HepG2 (cell line): ENCODE data around the gene ARPC1A. TPM values are rescaled to one million over a fixed set of nuclear protein-coding genes. Genes with fewer than 3 reads are reported as not detected.
A peak's percentile ranks its signal among the peaks of the same experiment; 100 is the strongest.

Experiments
- ATM ChIP-seq: fragments of 450-650 bp; IDR thresholded peaks from 2 replicates; pipeline ENCODE4 v1.7.1; 2017; ENCODE audit warnings: mild to moderate bottlenecking, borderline replicate concordance
- DPF2 ChIP-seq: sonication (generic); formaldehyde crosslinking; IDR thresholded peaks from 2 replicates; pipeline ENCODE4 v1.4.0; 2020; ENCODE audit warnings: mild to moderate bottlenecking, low read depth, missing genetic modification reagents, borderline replicate concordance
- GTF2F1 ChIP-seq: fragments of 150-350 bp; IDR thresholded peaks from 2 replicates; pipeline ENCODE4 v1.6.1; 2014; ENCODE audit warnings: low read length
- KDM4B ChIP-seq: sonication (generic); formaldehyde crosslinking; IDR thresholded peaks from 2 replicates; pipeline ENCODE4 v1.4.0; 2020; ENCODE audit warnings: missing genetic modification reagents
- PHF20 ChIP-seq: sonication (generic); formaldehyde crosslinking; IDR thresholded peaks from 2 replicates; pipeline ENCODE4 v1.5.0; 2020; ENCODE audit warnings: mild to moderate bottlenecking, missing genetic modification reagents
- REXO4 ChIP-seq: sonication (generic); formaldehyde crosslinking; IDR thresholded peaks from 2 replicates; pipeline ENCODE4 v1.8.0; 2022; ENCODE audit warnings: missing genetic modification reagents, mild to moderate bottlenecking, borderline replicate concordance
- RORA ChIP-seq: sonication (generic); formaldehyde crosslinking; IDR thresholded peaks from 2 replicates; pipeline ENCODE4 v1.5.0; 2020; ENCODE audit warnings: mild to moderate bottlenecking, missing genetic modification reagents, moderate library complexity
- SCMH1 ChIP-seq: sonication (generic); formaldehyde crosslinking; IDR thresholded peaks from 2 replicates; pipeline ENCODE4 v1.9.0; 2021; ENCODE audit warnings: missing genetic modification reagents, mild to moderate bottlenecking, borderline replicate concordance
- ZNF343 ChIP-seq: sonication (generic); formaldehyde crosslinking; IDR thresholded peaks from 2 replicates; pipeline ENCODE4 v1.4.0; 2020; ENCODE audit warnings: mild to moderate bottlenecking, missing genetic modification reagents
- ZNF558 ChIP-seq: sonication (generic); formaldehyde crosslinking; IDR thresholded peaks from 2 replicates; pipeline ENCODE4 v1.9.0; 2022; ENCODE audit warnings: mild to moderate bottlenecking, missing genetic modification reagents, borderline replicate concordance
- ZNF614 ChIP-seq: IDR thresholded peaks from 2 replicates; pipeline ENCODE4 v1.6.1; 2018; ENCODE audit warnings: missing biosample characterization, missing genetic modification reagents, inconsistent platforms, borderline replicate concordance
- polyA plus RNA-seq, 8 experiments: library from polyadenylated mRNA; depleted of rRNA in 3 of 8; stranded (reverse) in 7 of 8; unstranded in 1 of 8; fragments of >200 nt; fragmentation: Illumina TruSeq in 4 of 8; extraction: Trizol in 4 of 8; gene quantifications; 2 replicates each; pipeline versions ENCODE4 v1.2.1 to v1.2.3, GENCODE V29; 2011 to 2016; ENCODE audit warnings: low read depth in 4 of 8, missing spikeins in 1 of 8, mixed read lengths in 1 of 8; ENCODE audit not compliant: insufficient read depth in 1 of 8
- total RNA-seq, 5 experiments: library from RNA; depleted of rRNA; stranded (reverse); fragments of >200 nt; fragmentation: Illumina TruSeq; extraction: Trizol; gene quantifications; 2 replicates each; pipeline ENCODE4 v1.2.3, GENCODE V29; 2016; ENCODE audit warnings: low read depth in 1 of 5
- TF ChIP-seq, protein P1 (sequence below): sonication (generic); formaldehyde crosslinking; conservative IDR thresholded peaks from 2 replicates; pipeline ENCODE4 v1.8.0; 2022; ENCODE audit warnings: low read depth, missing genetic modification reagents
- TF ChIP-seq, protein P2 (sequence below): IDR thresholded peaks from 2 replicates; pipeline ENCODE4 v1.6.1; 2016; ENCODE audit warnings: missing compliant biosample characterization, missing genetic modification reagents, borderline replicate concordance
- TF ChIP-seq, protein P3 (sequence below): sonication (generic); formaldehyde crosslinking; IDR thresholded peaks from 2 replicates; pipeline ENCODE4 v1.4.0; 2020; ENCODE audit warnings: missing genetic modification reagents, borderline replicate concordance
- TF ChIP-seq, protein P4 (sequence below): sonication (generic); formaldehyde crosslinking; IDR thresholded peaks from 2 replicates; pipeline ENCODE4 v1.8.1; 2023; ENCODE audit warnings: mild to moderate bottlenecking, missing genetic modification reagents
- TF ChIP-seq, protein P5 (sequence below): sonication (generic); formaldehyde crosslinking; conservative IDR thresholded peaks from 2 replicates; pipeline ENCODE4 v1.5.0; 2020; ENCODE audit warnings: missing genetic modification reagents
- TF ChIP-seq, protein P6 (sequence below): sonication (generic); formaldehyde crosslinking; IDR thresholded peaks from 2 replicates; pipeline ENCODE4 v1.5.1; 2020; ENCODE audit warnings: missing genetic modification reagents, mild to moderate bottlenecking, borderline replicate concordance

ARPC1A gene
- total and polyA plus RNA-seq, 2 of the 13 experiments (the other 11 are each of a cell fraction or from before 2014, with no cell fraction given), result 44.3 to 88.5 TPM

DNA sequence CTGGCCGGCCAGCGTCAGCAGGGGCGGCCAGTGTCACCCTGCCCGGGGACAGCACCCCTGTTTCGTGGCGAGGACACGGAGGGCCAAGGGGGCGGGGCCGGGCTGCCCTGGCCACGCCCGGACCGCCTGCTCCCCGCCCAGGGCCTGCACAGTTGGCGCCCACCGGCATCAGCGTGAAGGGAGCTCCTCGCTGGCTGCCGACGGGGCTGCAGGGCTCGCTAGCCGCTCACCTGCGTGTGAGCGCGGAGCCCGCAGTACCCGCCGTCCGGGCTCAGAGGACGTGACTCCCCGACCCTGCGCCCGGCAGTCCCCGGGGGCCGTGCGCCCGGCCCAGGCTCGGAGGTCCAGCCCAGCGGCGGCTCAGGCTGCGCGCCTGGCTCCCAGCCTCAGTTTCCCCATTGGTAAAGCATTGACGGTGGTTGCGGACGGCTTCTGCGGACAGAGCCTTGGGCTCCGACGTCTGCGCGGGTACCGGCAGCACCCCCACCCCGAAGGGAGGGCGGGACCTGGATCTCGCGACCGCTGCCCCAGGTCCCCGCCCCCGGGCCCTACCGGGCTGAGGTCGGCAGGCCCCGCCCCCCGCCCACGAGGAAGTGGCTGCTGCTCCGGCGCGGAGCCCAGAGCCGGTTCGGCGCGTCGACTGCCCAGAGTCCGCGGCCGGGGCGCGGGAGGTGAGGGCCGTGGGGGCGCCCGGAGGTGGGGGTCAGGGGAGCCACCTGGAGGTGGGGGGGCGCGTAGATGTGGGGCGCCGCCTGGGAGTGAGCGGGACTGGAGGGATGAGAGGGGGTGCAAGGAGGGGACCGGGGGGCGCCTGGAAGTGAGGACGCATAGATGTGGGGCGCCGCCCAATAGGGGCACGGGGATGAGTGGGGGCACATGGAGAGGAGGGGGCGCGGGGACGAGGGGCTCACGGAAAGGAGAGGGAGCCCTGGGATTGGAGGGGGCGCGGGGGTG, 48.7 kb downstream of the ARPC1A start, which contains the start of gene ARPC1B (continued):
- TF ChIP-seq, protein P1, sequence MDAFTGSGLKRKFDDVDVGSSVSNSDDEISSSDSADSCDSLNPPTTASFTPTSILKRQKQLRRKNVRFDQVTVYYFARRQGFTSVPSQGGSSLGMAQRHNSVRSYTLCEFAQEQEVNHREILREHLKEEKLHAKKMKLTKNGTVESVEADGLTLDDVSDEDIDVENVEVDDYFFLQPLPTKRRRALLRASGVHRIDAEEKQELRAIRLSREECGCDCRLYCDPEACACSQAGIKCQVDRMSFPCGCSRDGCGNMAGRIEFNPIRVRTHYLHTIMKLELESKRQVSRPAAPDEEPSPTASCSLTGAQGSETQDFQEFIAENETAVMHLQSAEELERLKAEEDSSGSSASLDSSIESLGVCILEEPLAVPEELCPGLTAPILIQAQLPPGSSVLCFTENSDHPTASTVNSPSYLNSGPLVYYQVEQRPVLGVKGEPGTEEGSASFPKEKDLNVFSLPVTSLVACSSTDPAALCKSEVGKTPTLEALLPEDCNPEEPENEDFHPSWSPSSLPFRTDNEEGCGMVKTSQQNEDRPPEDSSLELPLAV, result no peak
- TF ChIP-seq ZNF343 (CRISPR knock-in tag), result no peak
- no peak for TF ChIP-seq ZNF558 (CRISPR knock-in tag)
- TF ChIP-seq RORA (CRISPR knock-in tag), result no peak
- TF ChIP-seq, protein P2, sequence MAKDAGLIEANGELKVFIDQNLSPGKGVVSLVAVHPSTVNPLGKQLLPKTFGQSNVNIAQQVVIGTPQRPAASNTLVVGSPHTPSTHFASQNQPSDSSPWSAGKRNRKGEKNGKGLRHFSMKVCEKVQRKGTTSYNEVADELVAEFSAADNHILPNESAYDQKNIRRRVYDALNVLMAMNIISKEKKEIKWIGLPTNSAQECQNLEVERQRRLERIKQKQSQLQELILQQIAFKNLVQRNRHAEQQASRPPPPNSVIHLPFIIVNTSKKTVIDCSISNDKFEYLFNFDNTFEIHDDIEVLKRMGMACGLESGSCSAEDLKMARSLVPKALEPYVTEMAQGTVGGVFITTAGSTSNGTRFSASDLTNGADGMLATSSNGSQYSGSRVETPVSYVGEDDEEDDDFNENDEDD, result peak; percentile 40; the same call in 1 of the 2 replicates
- TF ChIP-seq REXO4, result no peak
- TF ChIP-seq, protein P3, sequence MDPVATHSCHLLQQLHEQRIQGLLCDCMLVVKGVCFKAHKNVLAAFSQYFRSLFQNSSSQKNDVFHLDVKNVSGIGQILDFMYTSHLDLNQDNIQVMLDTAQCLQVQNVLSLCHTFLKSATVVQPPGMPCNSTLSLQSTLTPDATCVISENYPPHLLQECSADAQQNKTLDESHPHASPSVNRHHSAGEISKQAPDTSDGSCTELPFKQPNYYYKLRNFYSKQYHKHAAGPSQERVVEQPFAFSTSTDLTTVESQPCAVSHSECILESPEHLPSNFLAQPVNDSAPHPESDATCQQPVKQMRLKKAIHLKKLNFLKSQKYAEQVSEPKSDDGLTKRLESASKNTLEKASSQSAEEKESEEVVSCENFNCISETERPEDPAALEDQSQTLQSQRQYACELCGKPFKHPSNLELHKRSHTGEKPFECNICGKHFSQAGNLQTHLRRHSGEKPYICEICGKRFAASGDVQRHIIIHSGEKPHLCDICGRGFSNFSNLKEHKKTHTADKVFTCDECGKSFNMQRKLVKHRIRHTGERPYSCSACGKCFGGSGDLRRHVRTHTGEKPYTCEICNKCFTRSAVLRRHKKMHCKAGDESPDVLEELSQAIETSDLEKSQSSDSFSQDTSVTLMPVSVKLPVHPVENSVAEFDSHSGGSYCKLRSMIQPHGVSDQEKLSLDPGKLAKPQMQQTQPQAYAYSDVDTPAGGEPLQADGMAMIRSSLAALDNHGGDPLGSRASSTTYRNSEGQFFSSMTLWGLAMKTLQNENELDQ (CRISPR knock-in tag), result no peak
- TF ChIP-seq, protein P4, sequence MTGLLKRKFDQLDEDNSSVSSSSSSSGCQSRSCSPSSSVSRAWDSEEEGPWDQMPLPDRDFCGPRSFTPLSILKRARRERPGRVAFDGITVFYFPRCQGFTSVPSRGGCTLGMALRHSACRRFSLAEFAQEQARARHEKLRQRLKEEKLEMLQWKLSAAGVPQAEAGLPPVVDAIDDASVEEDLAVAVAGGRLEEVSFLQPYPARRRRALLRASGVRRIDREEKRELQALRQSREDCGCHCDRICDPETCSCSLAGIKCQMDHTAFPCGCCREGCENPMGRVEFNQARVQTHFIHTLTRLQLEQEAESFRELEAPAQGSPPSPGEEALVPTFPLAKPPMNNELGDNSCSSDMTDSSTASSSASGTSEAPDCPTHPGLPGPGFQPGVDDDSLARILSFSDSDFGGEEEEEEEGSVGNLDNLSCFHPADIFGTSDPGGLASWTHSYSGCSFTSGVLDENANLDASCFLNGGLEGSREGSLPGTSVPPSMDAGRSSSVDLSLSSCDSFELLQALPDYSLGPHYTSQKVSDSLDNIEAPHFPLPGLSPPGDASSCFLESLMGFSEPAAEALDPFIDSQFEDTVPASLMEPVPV (CRISPR knock-in tag), result no peak
- no peak for TF ChIP-seq ATM
- no peak for TF ChIP-seq GTF2F1
- TF ChIP-seq KDM4B (CRISPR knock-in tag), result no peak
- TF ChIP-seq, protein P5, sequence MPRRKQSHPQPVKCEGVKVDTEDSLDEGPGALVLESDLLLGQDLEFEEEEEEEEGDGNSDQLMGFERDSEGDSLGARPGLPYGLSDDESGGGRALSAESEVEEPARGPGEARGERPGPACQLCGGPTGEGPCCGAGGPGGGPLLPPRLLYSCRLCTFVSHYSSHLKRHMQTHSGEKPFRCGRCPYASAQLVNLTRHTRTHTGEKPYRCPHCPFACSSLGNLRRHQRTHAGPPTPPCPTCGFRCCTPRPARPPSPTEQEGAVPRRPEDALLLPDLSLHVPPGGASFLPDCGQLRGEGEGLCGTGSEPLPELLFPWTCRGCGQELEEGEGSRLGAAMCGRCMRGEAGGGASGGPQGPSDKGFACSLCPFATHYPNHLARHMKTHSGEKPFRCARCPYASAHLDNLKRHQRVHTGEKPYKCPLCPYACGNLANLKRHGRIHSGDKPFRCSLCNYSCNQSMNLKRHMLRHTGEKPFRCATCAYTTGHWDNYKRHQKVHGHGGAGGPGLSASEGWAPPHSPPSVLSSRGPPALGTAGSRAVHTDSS (CRISPR knock-in tag), result no peak
- no peak for TF ChIP-seq PHF20
- no peak for TF ChIP-seq SCMH1 (CRISPR knock-in tag)
- TF ChIP-seq, protein P6, sequence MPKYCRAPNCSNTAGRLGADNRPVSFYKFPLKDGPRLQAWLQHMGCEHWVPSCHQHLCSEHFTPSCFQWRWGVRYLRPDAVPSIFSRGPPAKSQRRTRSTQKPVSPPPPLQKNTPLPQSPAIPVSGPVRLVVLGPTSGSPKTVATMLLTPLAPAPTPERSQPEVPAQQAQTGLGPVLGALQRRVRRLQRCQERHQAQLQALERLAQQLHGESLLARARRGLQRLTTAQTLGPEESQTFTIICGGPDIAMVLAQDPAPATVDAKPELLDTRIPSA, result 0 out of 2 replicates have a peak, but pooled peaks have one; percentile 65
- no peak for TF ChIP-seq ZNF614 (CRISPR knock-in tag)
- TF ChIP-seq DPF2 (CRISPR knock-in tag), result no peak
